Activated CD4-positive, alpha-beta T cell treated with anti-CD3 and anti-CD28 coated beads, Interleukin-10, Interleukin-2, amounts not matched to agents 100 ng/mL and 50 ng/mL, durations not matched to agents 16 hours and 8 hours (primary cell): ENCODE results near the gene OR10P1.
"Not testable (repeated sequence)": the region's sequence is repeated elsewhere in the genome, so short reads cannot be mapped to it uniquely, and the experiment has no call there.

Experiments
- DNase-seq: peaks from one replicate; pipeline ENCODE4 v3.0.0-alpha.2; 2020

Gene OR10P1

DNA sequence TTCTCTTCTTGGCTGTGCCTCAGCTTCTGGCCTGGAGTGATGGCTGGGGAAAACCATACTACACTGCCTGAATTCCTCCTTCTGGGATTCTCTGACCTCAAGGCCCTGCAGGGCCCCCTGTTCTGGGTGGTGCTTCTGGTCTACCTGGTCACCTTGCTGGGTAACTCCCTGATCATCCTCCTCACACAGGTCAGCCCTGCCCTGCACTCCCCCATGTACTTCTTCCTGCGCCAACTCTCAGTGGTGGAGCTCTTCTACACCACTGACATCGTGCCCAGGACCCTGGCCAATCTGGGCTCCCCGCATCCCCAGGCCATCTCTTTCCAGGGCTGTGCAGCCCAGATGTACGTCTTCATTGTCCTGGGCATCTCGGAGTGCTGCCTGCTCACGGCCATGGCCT, at the start of gene OR10P1:
TSS of gene OR10P1 (plus strand) at position 40 of the 400 bp plus-strand sequence. CDS start at position 40, 0 bp downstream.
- DNase-seq, result no peak

DNA sequence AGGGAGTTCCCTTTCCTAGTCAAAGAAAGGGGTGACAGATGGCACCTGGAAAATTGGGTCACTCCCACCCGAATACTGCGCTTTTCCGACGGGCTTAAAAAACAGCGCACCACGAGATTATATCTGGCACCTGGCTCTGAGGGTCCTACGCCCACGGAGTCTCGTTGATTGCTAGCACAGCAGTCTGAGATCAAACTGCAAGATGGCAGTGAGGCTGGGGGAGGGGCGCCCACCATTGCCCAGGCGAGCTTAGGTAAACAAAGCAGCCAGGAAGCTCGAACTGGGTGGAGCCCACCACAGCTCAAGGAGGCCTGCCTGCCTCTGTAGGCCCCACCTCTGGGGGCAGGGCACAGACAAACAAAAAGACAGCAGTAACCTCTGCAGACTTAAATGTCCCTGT, 46.5 kb upstream of the OR10P1 start:
- not testable (repeated sequence) for DNase-seq

DNA sequence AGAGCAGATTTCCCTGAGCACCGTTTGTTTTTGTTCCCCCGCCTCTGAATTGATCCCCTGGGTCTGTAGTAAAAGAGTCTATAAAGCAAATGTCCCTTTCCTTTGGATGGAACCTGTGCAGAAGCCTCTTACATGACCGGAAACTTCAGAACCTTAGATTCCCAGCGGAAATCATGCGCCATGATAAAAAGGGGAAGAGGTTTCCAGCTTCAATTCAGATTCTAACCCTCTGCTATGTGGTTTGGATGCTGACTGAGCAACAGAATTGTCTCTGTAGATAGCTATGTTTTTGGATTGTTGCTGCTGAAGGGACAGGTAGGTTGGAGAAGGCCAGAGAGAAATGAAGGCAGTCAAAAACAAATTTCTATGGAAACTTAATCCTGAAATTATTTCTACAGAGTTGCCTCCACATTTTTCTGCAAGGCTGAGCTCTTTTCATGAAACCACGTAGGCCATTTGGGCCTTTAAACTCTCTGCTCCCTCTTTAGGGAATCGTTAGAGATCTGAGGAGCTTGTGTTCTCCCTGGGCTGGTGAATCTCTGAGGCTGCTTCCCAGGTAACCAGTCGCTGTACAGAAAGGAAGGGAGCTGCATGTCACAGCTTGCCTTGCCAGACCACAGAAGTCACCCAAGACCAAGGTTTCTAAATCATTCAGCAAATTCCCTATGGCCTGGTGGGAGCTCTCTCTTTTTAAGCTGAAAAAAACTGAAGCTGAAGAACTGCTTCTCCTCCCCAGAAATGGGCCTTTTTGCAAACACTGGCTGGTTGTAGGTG, 28.7 kb upstream of the OR10P1 start:
- no peak for DNase-seq

- peak; percentile 16 for DNase-seq
Measured at GRCh38 chr12:55610598-55610997, 26.1 kb upstream of the OR10P1 start.

GRCh38 chr12:55612646-55613045, 24.0 kb upstream of the OR10P1 start:
- DNase-seq, result no peak

DNA sequence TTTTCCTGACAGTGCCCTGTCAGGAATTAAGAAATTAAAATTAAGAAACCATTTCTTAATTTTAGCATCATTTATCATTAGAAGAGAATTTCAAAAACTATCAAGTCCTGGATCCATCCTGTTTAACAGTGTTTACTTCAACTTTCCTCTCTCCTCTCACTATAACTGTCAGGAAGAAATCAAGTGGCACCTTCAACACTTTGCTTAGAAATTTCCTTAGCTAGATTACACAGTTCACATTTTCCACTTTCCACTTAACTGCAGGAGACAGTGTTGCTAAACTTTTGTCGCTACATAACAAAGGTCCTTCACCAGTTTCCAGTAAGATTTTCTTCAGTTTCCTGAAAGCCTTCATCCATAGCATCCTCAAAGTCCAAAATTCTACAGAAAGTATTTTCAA, 21.9 kb upstream of the OR10P1 start:
- no peak for DNase-seq

GRCh38 chr12:55619354-55620138, 17.1 kb upstream of the OR10P1 start:
- DNase-seq, result peak; percentile 83

DNA sequence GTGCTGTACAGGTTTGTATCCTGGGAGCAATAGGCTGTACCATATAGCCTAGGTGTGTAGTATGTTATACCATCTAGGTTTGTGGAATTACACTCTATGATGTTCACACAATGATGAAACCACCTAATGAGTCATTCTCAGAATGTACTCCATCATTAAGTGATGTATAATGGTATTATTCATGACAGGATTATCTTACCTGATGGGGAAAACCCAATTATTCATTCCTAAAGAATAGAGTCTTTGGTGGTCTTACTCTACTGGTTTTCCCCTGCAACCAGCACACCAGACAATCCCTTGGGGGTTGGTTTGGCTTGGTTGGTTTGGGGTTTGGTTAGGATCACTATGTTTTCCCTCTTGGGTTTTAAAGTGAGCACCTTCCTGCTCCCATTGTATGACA, 12.6 kb upstream of the OR10P1 start:
- peak; percentile 67 for DNase-seq

GRCh38 chr12:55626154-55626553, 10.5 kb upstream of the OR10P1 start:
- DNase-seq, result no peak

DNA sequence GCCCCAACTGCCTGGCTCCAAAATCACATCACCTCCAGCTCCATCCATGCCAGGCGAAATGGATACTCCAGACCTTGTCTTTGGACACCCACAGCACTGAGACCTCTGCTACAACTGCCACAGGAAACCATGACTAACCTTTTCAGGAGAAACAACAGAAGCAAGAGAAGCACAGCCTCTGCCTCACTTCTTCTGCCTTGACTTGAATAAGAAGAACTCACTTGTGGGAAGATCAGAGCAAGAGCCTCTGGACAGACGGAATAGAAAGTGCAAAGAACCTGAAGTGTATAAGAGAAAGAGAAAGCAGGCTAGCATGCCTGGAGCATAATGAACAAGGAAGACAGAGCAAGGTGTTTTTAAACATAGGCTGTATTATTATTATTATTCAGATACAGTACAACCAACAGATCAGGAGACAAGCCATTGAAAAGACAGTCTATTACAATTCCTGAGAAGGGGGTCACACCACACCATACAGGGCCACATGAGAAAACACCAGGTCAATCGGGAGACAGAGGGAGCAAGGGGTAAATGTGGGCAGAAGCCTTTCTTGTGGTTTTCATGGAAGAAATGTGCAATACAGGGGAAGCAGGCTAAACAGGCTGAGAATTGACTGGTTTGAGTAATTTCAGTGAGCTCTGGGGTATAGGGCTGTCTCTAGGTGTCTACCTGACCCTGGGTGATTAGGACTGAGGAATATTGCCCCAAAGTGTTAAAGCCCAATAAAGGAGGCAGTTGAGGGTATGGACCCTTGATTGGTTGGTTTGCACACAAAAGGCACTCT, 7.4 kb upstream of the OR10P1 start:
- DNase-seq, result peak; percentile 46

DNA sequence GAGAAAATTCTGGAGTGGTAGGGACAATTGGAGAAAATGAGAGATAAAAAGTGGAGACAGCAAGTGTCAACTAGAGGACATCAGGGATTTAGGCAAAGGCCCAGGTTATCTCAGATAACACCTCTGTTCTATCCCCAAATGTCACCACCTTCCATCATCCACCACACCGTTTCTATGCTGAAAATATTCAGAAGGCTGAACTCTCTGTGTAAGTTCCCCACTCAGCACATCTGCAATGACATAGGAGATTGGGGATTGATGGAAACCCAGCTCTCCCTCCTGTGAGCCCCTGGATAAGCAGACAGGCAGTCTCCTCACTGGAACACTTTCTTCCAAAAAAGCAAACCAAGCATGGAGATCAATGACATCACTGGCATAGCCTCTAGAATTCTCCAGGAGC, 5.6 kb upstream of the OR10P1 start:
- DNase-seq, result no peak

DNA sequence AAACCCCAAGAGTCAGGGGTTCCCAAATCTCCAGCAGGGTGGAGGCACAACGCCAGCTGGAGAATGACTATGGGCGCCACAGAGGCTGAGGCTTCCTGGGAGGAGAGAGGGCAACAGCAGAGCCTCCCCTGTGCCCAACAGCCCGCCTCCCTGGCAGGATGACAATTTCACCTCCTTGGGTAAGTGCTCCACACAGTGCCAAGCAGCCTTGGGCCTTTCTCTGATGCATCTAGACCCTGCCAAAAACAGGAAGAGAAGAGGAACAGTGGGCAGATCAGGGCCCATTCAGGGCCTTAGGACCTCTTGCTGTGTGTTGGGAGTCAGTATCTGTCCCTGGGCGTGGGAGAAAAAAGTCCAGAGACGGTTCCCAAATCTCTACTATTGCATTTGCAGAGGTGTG, 5.0 kb upstream of the OR10P1 start:
- no peak for DNase-seq

- DNase-seq, result no peak
Measured at GRCh38 chr12:55633151-55633550, 3.5 kb upstream of the OR10P1 start.

DNA sequence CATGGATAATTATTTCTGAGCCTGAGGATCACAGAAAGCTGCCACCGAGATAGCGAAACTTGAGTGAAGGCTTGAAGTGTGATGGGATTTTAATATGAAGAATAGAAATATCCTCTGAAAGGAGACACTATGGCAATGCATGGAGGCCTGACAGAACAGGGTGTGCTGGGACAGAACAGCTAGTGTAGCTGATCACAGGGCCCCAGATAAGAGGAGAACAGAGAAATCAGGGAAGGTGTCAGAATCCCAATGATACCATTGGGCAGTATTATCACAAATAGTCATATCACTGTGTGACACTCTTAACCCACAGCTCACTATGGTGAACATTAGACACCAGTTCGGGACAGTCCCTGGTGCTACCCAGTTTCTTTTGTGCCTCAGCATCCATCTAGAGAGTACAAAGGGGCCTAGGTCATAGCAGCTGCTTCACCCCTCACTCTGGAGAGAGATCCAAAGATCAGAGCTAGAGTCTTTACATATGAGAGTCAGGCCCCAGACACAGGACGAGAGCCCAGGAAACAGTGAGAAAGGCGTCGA, 506 bp upstream of the OR10P1 start:
- no peak for DNase-seq

- DNase-seq, result peak; percentile 56
Measured at GRCh38 chr12:55637467-55637866, 775 bp downstream of the OR10P1 start.

DNA sequence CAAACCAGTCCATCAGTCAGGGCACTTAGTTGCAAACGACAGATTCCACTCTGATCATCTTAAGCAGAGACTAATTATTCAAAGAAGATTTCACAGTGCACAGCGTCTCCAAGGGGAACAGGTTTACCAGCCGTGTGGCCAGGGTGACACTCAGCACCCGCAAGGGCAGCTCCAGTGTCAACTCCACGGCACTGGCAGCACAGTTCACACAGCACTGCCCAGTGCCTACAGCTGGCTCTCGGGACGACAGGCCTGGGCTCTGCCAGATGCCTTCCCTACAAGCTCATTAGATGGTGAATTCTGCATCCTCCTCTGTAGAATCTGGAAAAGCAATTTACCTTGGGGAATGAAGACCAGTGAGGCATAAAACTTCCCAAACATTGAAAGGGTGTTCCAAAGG, 4.9 kb downstream of the OR10P1 start:
- no peak for DNase-seq

- DNase-seq, result no peak
Measured at GRCh38 chr12:55642267-55642666, 5.6 kb downstream of the OR10P1 start.

GRCh38 chr12:55642669-55643068, 6.0 kb downstream of the OR10P1 start:
- DNase-seq, result no peak

DNA sequence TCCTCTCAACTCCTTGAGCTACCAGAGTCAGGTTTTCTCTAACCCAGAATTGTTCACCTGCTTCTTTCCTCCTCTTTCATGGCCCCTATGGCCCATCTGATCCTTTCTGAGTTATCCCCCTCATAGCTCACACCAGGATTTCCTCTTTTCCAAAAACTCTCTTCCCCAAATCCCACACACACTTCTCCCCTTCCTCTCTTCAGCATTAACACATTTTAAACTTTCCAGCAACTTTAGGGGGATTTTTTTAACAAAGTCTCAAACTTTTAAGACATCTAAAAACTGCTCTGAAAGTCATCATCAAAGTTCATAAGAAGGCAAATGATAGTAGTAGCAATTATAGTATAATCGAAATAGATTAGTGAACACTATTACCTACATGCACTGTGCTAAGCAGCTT, 7.9 kb downstream of the OR10P1 start:
- no peak for DNase-seq

DNA sequence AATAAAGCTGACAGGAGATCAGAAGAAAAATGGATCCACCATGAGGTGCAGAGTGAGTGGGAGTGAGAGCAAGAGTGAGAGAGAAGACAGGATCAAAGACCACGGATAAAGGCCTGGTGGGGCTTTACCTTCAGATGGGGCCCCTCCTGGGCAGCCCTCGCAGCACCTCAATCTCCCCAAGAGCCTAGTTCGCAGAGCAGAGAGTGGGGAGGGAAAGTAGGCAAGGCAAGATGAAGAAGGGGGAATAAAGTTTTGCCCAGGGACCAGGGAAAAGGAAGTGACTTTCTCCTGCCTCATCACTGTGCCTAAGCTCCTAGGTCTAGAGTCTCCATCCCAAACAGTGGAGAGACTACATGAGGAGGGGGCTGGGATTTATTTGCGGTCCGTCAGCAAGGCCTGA, 10.3 kb downstream of the OR10P1 start:
- DNase-seq, result no peak

DNA sequence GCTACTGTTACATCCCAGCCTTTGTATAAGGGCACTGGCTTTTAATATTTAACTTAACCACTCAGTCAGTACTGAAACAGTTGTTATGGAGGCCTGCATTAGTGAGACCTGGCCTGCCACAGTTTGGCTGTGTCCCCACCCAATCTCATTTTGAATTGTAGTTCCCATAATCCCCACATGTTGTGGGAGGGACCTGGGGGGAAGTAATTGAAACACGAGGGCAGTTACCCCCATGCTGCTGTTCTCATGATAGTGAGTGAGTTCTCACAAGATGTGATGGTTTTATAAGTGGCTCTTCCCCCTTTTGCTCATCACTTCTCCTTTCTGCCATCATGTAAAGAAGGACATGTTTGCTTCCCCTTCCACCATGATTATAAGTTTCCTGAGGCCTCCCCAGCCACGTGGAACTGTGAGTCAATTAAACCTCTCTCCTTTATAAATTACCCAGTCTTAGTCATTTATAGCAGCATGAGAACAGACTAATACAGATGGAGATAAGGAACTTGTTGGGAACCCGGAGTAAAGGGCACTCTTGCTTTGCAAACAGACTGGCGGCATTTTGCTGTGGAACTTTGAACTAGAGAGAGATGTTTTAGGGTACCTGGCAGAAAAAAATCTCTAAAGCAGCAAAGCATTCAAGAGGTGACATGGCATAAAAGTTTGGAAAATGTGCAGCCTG, 14.1 kb downstream of the OR10P1 start:
- not testable (repeated sequence) for DNase-seq

GRCh38 chr12:55651299-55651683, 14.6 kb downstream of the OR10P1 start:
- DNase-seq, result no peak

GRCh38 chr12:55652352-55652751, 15.7 kb downstream of the OR10P1 start:
- peak; percentile 32 for DNase-seq
